Stimulated activated CD4-positive, alpha-beta T cell treated with anti-CD3 and anti-CD28 coated beads, Interleukin-15, amount 100 ng/mL, for 48 hours (primary cell): ENCODE results near the gene FERMT3.
"Not testable (repeated sequence)": the region's sequence is repeated elsewhere in the genome, so short reads cannot be mapped to it uniquely, and the experiment has no call there.

Experiments used
- DNase-seq, 2 donors: peaks; one replicate each; pipeline ENCODE4 v3.0.0-alpha.2; 2020; ENCODE audit warnings: low read depth in 2 of 2

Gene FERMT3

DNA sequence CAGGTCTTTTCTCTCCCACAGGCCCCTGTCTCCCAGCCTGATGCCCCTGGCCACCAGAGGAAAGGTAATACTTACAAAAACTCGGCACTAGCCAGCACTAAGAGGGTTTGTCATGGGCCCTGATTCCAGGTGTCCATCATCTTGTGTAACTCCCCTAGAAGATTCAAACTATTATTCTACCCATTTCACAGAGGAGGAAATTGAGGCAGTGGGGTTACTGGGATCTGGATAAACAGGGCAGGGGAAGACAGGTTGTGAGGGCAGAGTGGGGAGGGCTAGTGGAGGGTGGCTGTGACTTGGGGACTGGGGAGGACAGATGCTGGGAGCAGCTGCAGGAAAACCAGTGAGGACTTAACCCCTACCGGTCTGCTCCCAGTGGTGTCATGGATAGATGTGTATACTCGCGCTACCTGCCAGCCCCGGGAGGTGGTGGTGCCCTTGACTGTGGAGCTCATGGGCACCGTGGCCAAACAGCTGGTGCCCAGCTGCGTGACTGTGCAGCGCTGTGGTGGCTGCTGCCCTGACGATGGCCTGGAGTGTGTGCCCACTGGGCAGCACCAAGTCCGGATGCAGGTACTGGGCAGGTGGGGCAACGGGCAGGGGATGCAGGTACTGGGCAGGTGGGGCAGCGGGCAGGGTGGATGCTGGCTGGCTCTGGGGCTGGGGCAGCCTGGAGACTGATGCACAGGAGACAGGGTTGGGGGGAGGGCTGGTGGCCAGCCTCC is 29.1 kb downstream of the FERMT3 start:
- DNase-seq: no peak

- DNase-seq: no peak
These were observed 31.0 kb downstream of the FERMT3 start for GRCh38 chr11:64237484-64237951.

GRCh38 chr11:64238076-64238475 is 31.6 kb downstream of the FERMT3 start:
- DNase-seq: no peak

GRCh38 chr11:64238999-64239398 is 32.5 kb downstream of the FERMT3 start:
- no peak for DNase-seq

DNA sequence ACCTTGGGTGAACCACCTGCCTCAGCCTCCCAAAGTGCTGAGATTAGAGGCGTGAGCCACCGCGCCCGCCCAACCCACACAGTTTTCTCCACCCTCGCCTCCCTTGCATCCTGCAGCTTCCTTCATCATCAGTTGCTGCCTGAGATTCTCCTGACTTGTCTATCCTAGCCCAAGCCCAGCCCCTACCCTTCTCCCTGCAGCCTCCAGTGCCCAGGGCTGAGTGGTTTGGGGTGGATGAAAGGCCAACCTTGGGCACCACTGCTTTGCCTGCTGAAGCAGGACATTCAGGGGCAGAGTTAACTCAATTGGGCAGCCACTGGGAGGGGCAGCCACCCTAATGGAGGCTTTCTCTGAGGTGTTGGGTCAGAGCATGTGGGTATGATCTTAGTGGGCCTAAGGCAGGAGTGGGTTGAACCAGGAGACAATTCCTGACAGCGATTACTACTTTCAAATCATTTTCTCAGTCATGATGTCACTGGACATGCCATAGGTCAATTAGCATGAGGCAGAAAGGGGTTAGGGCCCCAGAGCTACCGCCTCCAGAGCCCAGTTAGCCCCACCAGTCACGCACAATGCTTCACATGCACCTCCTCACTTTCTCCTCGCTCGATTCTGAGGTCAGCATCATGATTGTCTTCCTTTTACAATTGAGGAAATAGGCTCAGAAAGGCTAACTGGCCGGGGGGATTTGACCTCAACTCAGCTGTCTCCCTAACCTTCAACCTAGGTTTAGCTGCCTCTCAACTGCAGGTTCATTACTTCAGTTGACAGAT is 33.3 kb downstream of the FERMT3 start:
- no peak for DNase-seq

GRCh38 chr11:64240435-64241240 is 34.1 kb downstream of the FERMT3 start, which contains the start of gene FKBP2:
Gene FKBP2 (plus strand): TSS chr11:64241095. CDS start chr11:64242388, 1,293 bp downstream.
- peak; percentile 95 to 97 for DNase-seq

- DNase-seq: peak; percentile 100
These were observed 34.6 kb downstream of the FERMT3 start for GRCh38 chr11:64241241-64241490.

DNA sequence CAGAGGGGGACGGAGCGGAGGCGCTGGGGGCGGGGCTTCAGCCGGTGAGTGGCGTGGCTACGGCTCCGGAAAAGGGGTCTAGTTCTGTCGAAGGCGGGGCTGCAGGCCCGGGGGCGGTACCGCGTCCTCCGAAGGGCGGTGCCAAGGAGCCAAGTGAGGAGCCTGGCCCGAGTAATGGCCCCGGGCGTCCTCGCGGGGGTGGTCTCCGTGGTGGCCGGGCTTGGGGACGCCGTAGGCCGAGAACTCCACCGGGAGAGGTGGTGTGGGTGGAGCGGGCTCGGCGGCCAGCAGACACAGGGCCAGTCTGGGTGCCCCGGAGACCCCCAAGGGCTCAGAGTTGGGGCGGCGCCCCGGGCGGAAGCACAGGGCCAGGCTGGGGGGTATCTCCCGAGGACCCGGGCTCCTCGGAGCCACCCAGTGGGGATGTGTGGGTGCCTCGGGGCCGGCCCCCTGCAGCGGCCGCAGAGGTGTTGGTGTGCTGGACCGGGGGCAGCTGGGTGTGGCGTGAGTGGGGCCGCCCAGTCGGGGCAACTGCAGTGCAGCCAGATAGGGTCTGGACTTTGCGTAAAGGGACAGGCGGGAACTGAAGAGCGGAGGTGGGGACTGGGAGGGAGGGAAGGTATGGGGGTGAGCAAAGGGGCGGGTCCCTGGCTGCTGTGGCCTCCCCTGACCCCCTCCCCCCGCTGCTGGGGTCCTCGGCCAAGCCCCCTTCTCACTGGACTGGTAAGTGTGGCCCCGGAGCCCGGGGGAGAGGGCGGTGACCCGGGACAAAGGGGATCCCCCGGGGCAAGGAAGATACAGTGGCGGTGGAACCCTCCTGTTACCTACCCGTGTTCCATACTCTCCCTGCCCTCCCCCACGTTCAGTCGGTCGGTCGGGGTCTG is 35.2 kb downstream of the FERMT3 start:
- DNase-seq: no peak

DNA sequence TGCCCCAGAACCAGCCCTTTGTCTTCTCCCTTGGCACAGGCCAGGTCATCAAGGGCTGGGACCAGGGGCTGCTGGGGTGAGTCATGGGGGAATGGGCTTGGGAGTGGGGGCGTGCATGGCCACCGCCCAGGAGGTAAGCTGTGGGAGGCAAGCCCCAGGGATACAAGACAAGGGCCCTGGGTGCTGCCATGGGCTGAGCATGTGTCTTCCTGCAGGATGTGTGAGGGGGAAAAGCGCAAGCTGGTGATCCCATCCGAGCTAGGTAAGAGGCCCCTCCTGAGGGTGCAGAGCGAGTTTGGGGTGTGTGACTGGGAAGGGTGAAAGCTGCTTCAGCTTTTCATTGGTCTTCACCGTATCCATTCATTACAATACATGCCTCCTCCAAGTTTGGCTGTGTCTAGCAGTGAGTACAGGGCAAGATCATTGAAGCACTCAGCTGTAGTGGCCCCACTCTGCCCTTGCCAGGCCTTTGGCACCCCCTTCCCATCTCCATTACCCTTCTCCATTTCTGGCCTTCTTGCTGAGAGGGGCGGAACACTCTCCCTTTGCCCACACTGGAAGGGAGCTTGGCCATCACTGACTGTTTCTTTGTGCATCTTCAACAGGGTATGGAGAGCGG is 36.8 kb downstream of the FERMT3 start:
- no peak for DNase-seq

GRCh38 chr11:64244107-64244506 is 37.6 kb downstream of the FERMT3 start:
- no peak for DNase-seq

- no peak for DNase-seq
These were observed 38.4 kb downstream of the FERMT3 start for GRCh38 chr11:64244966-64245365.

DNA sequence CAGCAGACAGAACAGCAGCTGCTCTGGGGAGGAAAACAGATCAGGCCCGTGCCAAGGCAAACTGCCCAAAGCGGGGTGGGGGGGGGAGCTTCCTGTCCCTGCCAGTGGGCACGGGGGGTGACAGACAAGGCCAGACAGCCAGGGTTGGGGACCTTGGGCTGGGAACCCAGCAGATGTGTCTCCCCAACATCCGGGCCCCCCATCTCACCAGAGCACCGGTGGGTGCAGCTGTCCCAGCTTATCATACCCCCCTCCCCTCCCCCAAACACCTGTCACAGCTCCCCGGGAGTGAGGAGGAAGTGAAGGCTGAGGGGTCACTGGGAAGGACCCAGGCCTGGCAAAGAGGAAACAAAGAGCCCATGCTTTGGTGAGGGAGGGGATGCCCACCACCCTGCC is 38.9 kb downstream of the FERMT3 start:
- DNase-seq: no peak

GRCh38 chr11:64245797-64246620 is 39.5 kb downstream of the FERMT3 start:
- DNase-seq: peak; percentile 67 to 80

DNA sequence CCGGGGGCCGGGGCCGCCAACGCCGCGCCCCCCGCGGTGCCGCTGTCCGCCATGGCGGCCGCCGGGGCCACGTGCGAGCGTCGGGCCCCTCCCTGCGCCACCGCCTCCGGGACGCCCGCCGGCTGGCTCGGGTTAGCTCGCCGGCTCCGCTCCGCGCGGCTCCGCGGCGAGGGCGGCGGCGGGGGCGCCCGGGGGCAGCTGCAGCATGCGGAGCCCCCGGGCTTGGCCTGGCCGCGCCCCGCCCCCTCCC is 40.0 kb downstream of the FERMT3 start:
- not testable (repeated sequence) for DNase-seq

GRCh38 chr11:64246871-64247728 is 40.6 kb downstream of the FERMT3 start, which contains the start of gene PPP1R14B:
Gene PPP1R14B (minus strand): TSS chr11:64246943. CDS start chr11:64246673, 270 bp downstream.
- peak; percentile 59 to 78 for DNase-seq

GRCh38 chr11:64247729-64248531 is 41.4 kb downstream of the FERMT3 start:
- no peak for DNase-seq

- DNase-seq: no peak
These were observed 42.1 kb downstream of the FERMT3 start for GRCh38 chr11:64248578-64248977.

GRCh38 chr11:64249038-64249437 is 42.5 kb downstream of the FERMT3 start:
- no peak for DNase-seq
